Hepatocyte (in vitro differentiated cells): ENCODE data around the gene THAP3. TPM values are rescaled to one million over a fixed set of nuclear protein-coding genes. Genes with fewer than 3 reads are reported as not detected.

Experiments
- DNase-seq: peaks from one replicate; pipeline ENCODE4 v3.0.0-alpha.2; 2016; ENCODE audit warnings: low spot score
- H2AFZ ChIP-seq: fragments of 200-600 bp; sonication (generic); 2 replicates; pipeline ENCODE4 v1.6.0; 2016; ENCODE audit warnings: antibody characterized with exemption, mild to moderate bottlenecking
- H3K27ac ChIP-seq: fragments of 200-600 bp; sonication (generic); 2 replicates; pipeline ENCODE4 v1.5.1; 2016; ENCODE audit warnings: mild to moderate bottlenecking
- H3K27me3 ChIP-seq: fragments of 200-600 bp; sonication (generic); 2 replicates; pipeline ENCODE4 v1.6.1; 2016
- H3K36me3 ChIP-seq: fragments of 200-600 bp; sonication (generic); replicated peaks from 2 replicates; pipeline ENCODE4 v1.5.1; 2016; ENCODE audit warnings: low read depth; ENCODE audit not compliant: insufficient read depth
- H3K4me1 ChIP-seq: fragments of 200-600 bp; sonication (generic); 2 replicates; pipeline ENCODE4 v1.5.1; 2016; ENCODE audit warnings: mild to moderate bottlenecking, moderate library complexity; ENCODE audit not compliant: insufficient read depth
- H3K4me2 ChIP-seq: fragments of 200-600 bp; sonication (generic); 2 replicates; pipeline ENCODE4 v1.6.0; 2016
- H3K4me3 ChIP-seq: fragments of 200-600 bp; sonication (generic); 2 replicates; pipeline ENCODE4 v1.5.1; 2016; ENCODE audit warnings: mild to moderate bottlenecking
- H3K79me2 ChIP-seq: fragments of 200-600 bp; sonication (generic); 2 replicates; pipeline ENCODE4 v1.6.0; 2017; ENCODE audit warnings: mild to moderate bottlenecking
- H3K9me2 ChIP-seq: fragments of 200-600 bp; sonication (generic); replicated peaks from 2 replicates; pipeline ENCODE4 v1.6.0; 2017; ENCODE audit warnings: mild to moderate bottlenecking; ENCODE audit not compliant: insufficient read depth
- H3K9me3 ChIP-seq: fragments of 200-600 bp; sonication (generic); 2 replicates; pipeline ENCODE4 v1.5.1; 2016; ENCODE audit warnings: low read depth, mild to moderate bottlenecking
- H4K20me1 ChIP-seq: fragments of 200-600 bp; sonication (generic); 2 replicates; pipeline ENCODE4 v1.6.0; 2016; ENCODE audit warnings: mild to moderate bottlenecking; ENCODE audit not compliant: insufficient read depth, poor library complexity, severe bottlenecking
- CTCF ChIP-seq: fragments of 200-600 bp; sonication (generic); IDR thresholded peaks from 2 replicates; pipeline ENCODE4 v1.5.1; 2016; ENCODE audit warnings: antibody characterized with exemption, mild to moderate bottlenecking; ENCODE audit not compliant: poor library complexity
- EZH2 ChIP-seq: fragments of 200-600 bp; sonication (generic); IDR thresholded peaks from 2 replicates; pipeline ENCODE4 v1.6.1; 2016; ENCODE audit warnings: antibody characterized with exemption, mild to moderate bottlenecking, borderline replicate concordance
- EZH2phosphoT487 ChIP-seq: fragments of 200-600 bp; sonication (generic); IDR thresholded peaks from one replicate; pipeline ENCODE4 v1.6.1; 2018; ENCODE audit warnings: antibody characterized with exemption, mild to moderate bottlenecking, low read depth, moderate library complexity; ENCODE audit not compliant: unreplicated experiment, severe bottlenecking
- WGBS: methylation state at CpG from one replicate; pipeline ENCODE4 v1.1.6; 2016; ENCODE audit warnings: low lambda C conversion rate; ENCODE audit errors: missing lambda C conversion rate; 5-methylcytosine and 5-hydroxymethylcytosine counted together
- polyA plus RNA-seq: library from polyadenylated mRNA; unstranded; fragments of >200 nt; fragmentation: Nextera tagmentation; extraction: Ambion mirVana; gene quantifications from 2 replicates; pipeline ENCODE4 v1.2.1, GENCODE V29; 2016
- total RNA-seq: library from RNA; depleted of rRNA; stranded (reverse); fragments of >200 nt; gene quantifications from 2 replicates; pipeline ENCODE4 v1.2.3, GENCODE V29; 2014

Gene THAP3
- 13.0 and 13.2 TPM in 2 replicates for total RNA-seq
- polyA plus RNA-seq, result 18.9 and 26.5 TPM in 2 replicates

- H2AFZ ChIP-seq, result peak within 1 kb of the TSS; percentile 87
- H3K36me3 ChIP-seq, result no peaks in the 10 kb centered on the region
- no peaks in the 10 kb centered on the region for H3K9me2 ChIP-seq
- peak within 1 kb of the TSS; percentile 81 for H3K4me3 ChIP-seq
- no peaks in the 10 kb centered on the region for H3K27me3 ChIP-seq
- peaks cover 57% of the 10 kb centered on the region for H3K79me2 ChIP-seq
- peak within 1 kb of the TSS; percentile 93 for H3K27ac ChIP-seq
- peaks cover 13% of the 10 kb centered on the region for H3K4me1 ChIP-seq
- TF ChIP-seq CTCF (peak; percentile 22), EZH2 (no peak)
- peak; percentile 95 for DNase-seq
- H3K9me3 ChIP-seq, result no peaks in the 10 kb centered on the region
- H4K20me1 ChIP-seq, result peaks cover 4% of the 10 kb centered on the region
- H3K4me2 ChIP-seq, result peak within 1 kb of the TSS; percentile 90
- WGBS, result 4% methylated on average over 38 of the region's 73 CpGs
These were observed at the start of gene THAP3 for GRCh38 chr1:6624710-6625583. TSS of gene THAP3 (plus strand) at chr1:6624868. CDS start at chr1:6625219, 351 bp downstream.

- DNase-seq, result no peak
- no peak overlapping the region for H2AFZ ChIP-seq
- TF ChIP-seq EZH2phosphoT487, result no peak
- TF ChIP-seq EZH2, result no peak
- TF ChIP-seq CTCF, result no peak
These were observed 46.7 kb upstream of the THAP3 start for GRCh38 chr1:6577831-6578525.

GRCh38 chr1:6578624-6579373, 45.9 kb upstream of the THAP3 start:
- H2AFZ ChIP-seq, result peak overlapping the region; percentile 51
- peak overlapping the region; percentile 76 for H3K4me2 ChIP-seq
- no peak for DNase-seq
- H3K27me3 ChIP-seq, result no peaks in the 10 kb centered on the region
- peaks cover 35% of the 10 kb centered on the region for H3K4me1 ChIP-seq
- WGBS, result 93% methylated on average over 14 of the region's 14 CpGs
- H3K9me2 ChIP-seq, result no peaks in the 10 kb centered on the region
- H3K27ac ChIP-seq, result peak overlapping the region; percentile 77
- H3K9me3 ChIP-seq, result no peaks in the 10 kb centered on the region
- no peaks in the 10 kb centered on the region for H3K36me3 ChIP-seq
- H3K79me2 ChIP-seq, result peaks cover 30% of the 10 kb centered on the region
- TF ChIP-seq CTCF (no peak), EZH2phosphoT487 (no peak), EZH2 (no peak)
- no peak overlapping the region for H3K4me3 ChIP-seq
- no peaks in the 10 kb centered on the region for H4K20me1 ChIP-seq

More at GRCh38 chr1:6577831-6578525, 46.7 kb upstream of the THAP3 start:
- H3K27ac ChIP-seq, result no peak overlapping the region
- no peaks in the 10 kb centered on the region for H3K36me3 ChIP-seq
- no peaks in the 10 kb centered on the region for H3K9me2 ChIP-seq
- H3K27me3 ChIP-seq, result no peaks in the 10 kb centered on the region
- H3K79me2 ChIP-seq, result peaks cover 23% of the 10 kb centered on the region
- no peak overlapping the region for H3K4me3 ChIP-seq
- H4K20me1 ChIP-seq, result no peaks in the 10 kb centered on the region
- peaks cover 32% of the 10 kb centered on the region for H3K4me1 ChIP-seq
- WGBS, result 82% methylated on average over 6 of the region's 6 CpGs
- H3K9me3 ChIP-seq, result no peaks in the 10 kb centered on the region
- no peak overlapping the region for H3K4me2 ChIP-seq
